HEK293 (cell line): ENCODE measurements around the gene ARHGDIB.

Source experiments
- CTCF ChIA-PET: fragments of 350-600 bp; formaldehyde crosslinking; extraction: SDS; loops from one replicate; lab custom pipeline; 2021; ENCODE audit warnings: antibody characterized with exemption; lab: Yijun Ruan, JAX
- POLR2A ChIA-PET: fragments of 300-600 bp; formaldehyde crosslinking; extraction: SDS; loops from one replicate; lab custom pipeline; 2020; ENCODE audit warnings: antibody characterized with exemption, inconsistent platforms; lab: Yijun Ruan, JAX
- H3K27ac ChIP-seq: fragments of 200-500 bp; sonication (Bioruptor generic); 2 replicates; pipeline ENCODE4 v1.5.1; 2014; ENCODE audit warnings: low read depth, low read length, control low read depth, inconsistent platforms; ENCODE audit errors: extremely low read depth
- H3K36me3 ChIP-seq, 2 experiments: fragments of 200-500 bp in 1 of 2; sonication (Bioruptor generic) in 1 of 2; 1 replicate in 1 of 2; 2 replicates in 1 of 2; pipeline ENCODE4 v1.5.1; 2014 to 2017; ENCODE audit warnings: inconsistent platforms in 2 of 2, low read length in 2 of 2; ENCODE audit not compliant: control insufficient read depth in 2 of 2, insufficient read depth in 1 of 2
- H3K4me1 ChIP-seq: fragments of 200-500 bp; sonication (Bioruptor generic); 2 replicates; pipeline ENCODE4 v1.5.1; 2014; ENCODE audit warnings: mild to moderate bottlenecking, low read length, inconsistent platforms; ENCODE audit not compliant: control insufficient read depth, insufficient read depth
- H3K4me3 ChIP-seq: 2 replicates; pipeline ENCODE4 v1.5.1; 2011; ENCODE audit warnings: low read depth, mild to moderate bottlenecking, control low read depth, low read length, moderate library complexity
- H3K9me3 ChIP-seq: fragments of 200-500 bp; sonication (Bioruptor generic); 2 replicates; pipeline ENCODE4 v1.5.1; 2014; ENCODE audit warnings: low read depth, low read length, inconsistent platforms; ENCODE audit not compliant: control insufficient read depth, insufficient read depth
- GLI2 ChIP-seq: fragments of 450-650 bp; formaldehyde crosslinking; IDR thresholded peaks from 2 replicates; pipeline ENCODE4; 2017; ENCODE audit warnings: missing biosample characterization, missing genetic modification characterization, low read depth, borderline replicate concordance
- ZBTB21 ChIP-seq: fragments of 450-650 bp; formaldehyde crosslinking; IDR thresholded peaks from 2 replicates; pipeline ENCODE4 v1.5.1; 2017; ENCODE audit warnings: missing biosample characterization, missing genetic modification characterization
- ZFP69B ChIP-seq: fragments of 450-650 bp; formaldehyde crosslinking; IDR thresholded peaks from 2 replicates; pipeline ENCODE4 v1.5.1; 2016; ENCODE audit warnings: missing biosample characterization, missing genetic modification characterization
- ZNF211 ChIP-seq: fragments of 450-650 bp; formaldehyde crosslinking; IDR thresholded peaks from 2 replicates; pipeline ENCODE4 v1.5.1; 2016; ENCODE audit warnings: low read depth, missing biosample characterization, missing genetic modification characterization
- ZNF292 ChIP-seq: fragments of 450-650 bp; formaldehyde crosslinking; IDR thresholded peaks from 2 replicates; pipeline ENCODE4 v1.5.1; 2016; ENCODE audit warnings: low read depth, missing biosample characterization, missing genetic modification characterization, borderline replicate concordance
- ZNF558 ChIP-seq: fragments of 450-650 bp; formaldehyde crosslinking; IDR thresholded peaks from 2 replicates; pipeline ENCODE4 v1.5.1; 2016; ENCODE audit warnings: missing biosample characterization, missing genetic modification characterization
- ZNF621 ChIP-seq: fragments of 450-650 bp; formaldehyde crosslinking; IDR thresholded peaks from 2 replicates; pipeline ENCODE4 v1.5.1; 2017; ENCODE audit warnings: missing biosample characterization, missing genetic modification characterization
- ZNF654 ChIP-seq: fragments of 450-650 bp; formaldehyde crosslinking; IDR thresholded peaks from 2 replicates; pipeline ENCODE4 v1.5.1; 2016; ENCODE audit warnings: low read depth, missing biosample characterization, missing genetic modification characterization
- ZNF747 ChIP-seq: fragments of 450-650 bp; formaldehyde crosslinking; IDR thresholded peaks from 2 replicates; pipeline ENCODE4 v1.5.1; 2016; ENCODE audit warnings: missing biosample characterization, missing genetic modification characterization
- ZXDB ChIP-seq: fragments of 450-650 bp; formaldehyde crosslinking; IDR thresholded peaks from 2 replicates; pipeline ENCODE4 v1.5.1; 2016; ENCODE audit warnings: missing biosample characterization, missing genetic modification characterization
- TF ChIP-seq, protein P1 (sequence below): IDR thresholded peaks from 2 replicates; pipeline ENCODE4 v1.6.1; 2011; ENCODE audit warnings: mild to moderate bottlenecking, low read depth, low read length, borderline replicate concordance
- TF ChIP-seq, protein P2 (sequence below): fragments of 450-650 bp; formaldehyde crosslinking; IDR thresholded peaks from 2 replicates; pipeline ENCODE4 v1.5.1; 2016; ENCODE audit warnings: missing biosample characterization, missing genetic modification characterization, borderline replicate concordance
- TF ChIP-seq, protein P3 (sequence below): fragments of 450-650 bp; formaldehyde crosslinking; IDR thresholded peaks from 2 replicates; pipeline ENCODE4 v1.5.1; 2016; ENCODE audit warnings: missing biosample characterization, missing genetic modification characterization
- TF ChIP-seq, protein P4 (sequence below): fragments of 450-650 bp; formaldehyde crosslinking; optimal IDR thresholded peaks from 2 replicates; pipeline ENCODE3; 2016; ENCODE audit warnings: missing biosample characterization, mild to moderate bottlenecking, missing genetic modification characterization
- TF ChIP-seq, protein P5 (sequence below): fragments of 450-650 bp; formaldehyde crosslinking; IDR thresholded peaks from 2 replicates; pipeline ENCODE4 v1.5.1; 2016; ENCODE audit warnings: missing biosample characterization, missing genetic modification characterization

The ARHGDIB gene

DNA sequence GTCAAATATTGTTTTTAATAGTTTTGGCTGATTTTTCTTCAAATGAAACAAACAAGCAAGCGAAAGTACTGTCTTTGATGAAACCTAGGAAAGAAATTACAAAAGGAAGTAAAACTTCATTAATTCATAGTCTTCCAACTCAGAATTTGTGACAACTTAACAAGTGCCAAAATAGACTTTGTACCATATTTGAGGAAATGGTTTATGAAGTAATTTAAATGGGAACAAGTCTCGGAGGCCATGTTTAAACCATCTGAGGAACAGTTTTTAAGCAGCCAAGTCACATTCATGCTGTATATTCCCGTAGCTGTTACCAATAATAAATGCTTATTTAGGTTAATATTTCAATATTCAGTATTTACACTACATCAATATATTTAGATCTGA, 745 bp upstream of the ARHGDIB start:
- Histone ChIP-seq H3K9me3 (no peaks in the 10 kb centered on the region), H3K27ac (no peak overlapping the region), H3K4me3 (no peak overlapping the region)
- ChIA-PET POLR2A (no interaction called here), CTCF (no interaction called here)
- TF ChIP-seq ZBTB21 (tag by site-specific recombination) (no peak), ZFP69B (no peak), ZNF292 (tag by site-specific recombination) (no peak), ZXDB (tag by site-specific recombination) (no peak), ZNF558 (tag by site-specific recombination) (no peak), ZNF747 (no peak), ZNF211 (tag by site-specific recombination) (no peak), GLI2 (no peak), ZNF621 (tag by site-specific recombination) (no peak), ZNF654 (tag by site-specific recombination) (no peak)
- TF ChIP-seq, protein P1, sequence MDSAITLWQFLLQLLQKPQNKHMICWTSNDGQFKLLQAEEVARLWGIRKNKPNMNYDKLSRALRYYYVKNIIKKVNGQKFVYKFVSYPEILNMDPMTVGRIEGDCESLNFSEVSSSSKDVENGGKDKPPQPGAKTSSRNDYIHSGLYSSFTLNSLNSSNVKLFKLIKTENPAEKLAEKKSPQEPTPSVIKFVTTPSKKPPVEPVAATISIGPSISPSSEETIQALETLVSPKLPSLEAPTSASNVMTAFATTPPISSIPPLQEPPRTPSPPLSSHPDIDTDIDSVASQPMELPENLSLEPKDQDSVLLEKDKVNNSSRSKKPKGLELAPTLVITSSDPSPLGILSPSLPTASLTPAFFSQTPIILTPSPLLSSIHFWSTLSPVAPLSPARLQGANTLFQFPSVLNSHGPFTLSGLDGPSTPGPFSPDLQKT: no peak
- TF ChIP-seq, protein P2, sequence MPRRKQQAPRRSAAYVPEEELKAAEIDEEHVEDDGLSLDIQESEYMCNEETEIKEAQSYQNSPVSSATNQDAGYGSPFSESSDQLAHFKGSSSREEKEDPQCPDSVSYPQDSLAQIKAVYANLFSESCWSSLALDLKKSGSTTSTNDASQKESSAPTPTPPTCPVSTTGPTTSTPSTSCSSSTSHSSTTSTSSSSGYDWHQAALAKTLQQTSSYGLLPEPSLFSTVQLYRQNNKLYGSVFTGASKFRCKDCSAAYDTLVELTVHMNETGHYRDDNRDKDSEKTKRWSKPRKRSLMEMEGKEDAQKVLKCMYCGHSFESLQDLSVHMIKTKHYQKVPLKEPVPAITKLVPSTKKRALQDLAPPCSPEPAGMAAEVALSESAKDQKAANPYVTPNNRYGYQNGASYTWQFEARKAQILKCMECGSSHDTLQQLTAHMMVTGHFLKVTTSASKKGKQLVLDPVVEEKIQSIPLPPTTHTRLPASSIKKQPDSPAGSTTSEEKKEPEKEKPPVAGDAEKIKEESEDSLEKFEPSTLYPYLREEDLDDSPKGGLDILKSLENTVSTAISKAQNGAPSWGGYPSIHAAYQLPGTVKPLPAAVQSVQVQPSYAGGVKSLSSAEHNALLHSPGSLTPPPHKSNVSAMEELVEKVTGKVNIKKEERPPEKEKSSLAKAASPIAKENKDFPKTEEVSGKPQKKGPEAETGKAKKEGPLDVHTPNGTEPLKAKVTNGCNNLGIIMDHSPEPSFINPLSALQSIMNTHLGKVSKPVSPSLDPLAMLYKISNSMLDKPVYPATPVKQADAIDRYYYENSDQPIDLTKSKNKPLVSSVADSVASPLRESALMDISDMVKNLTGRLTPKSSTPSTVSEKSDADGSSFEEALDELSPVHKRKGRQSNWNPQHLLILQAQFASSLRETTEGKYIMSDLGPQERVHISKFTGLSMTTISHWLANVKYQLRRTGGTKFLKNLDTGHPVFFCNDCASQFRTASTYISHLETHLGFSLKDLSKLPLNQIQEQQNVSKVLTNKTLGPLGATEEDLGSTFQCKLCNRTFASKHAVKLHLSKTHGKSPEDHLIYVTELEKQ (tag by site-specific recombination): no peak
- TF ChIP-seq, protein P3, sequence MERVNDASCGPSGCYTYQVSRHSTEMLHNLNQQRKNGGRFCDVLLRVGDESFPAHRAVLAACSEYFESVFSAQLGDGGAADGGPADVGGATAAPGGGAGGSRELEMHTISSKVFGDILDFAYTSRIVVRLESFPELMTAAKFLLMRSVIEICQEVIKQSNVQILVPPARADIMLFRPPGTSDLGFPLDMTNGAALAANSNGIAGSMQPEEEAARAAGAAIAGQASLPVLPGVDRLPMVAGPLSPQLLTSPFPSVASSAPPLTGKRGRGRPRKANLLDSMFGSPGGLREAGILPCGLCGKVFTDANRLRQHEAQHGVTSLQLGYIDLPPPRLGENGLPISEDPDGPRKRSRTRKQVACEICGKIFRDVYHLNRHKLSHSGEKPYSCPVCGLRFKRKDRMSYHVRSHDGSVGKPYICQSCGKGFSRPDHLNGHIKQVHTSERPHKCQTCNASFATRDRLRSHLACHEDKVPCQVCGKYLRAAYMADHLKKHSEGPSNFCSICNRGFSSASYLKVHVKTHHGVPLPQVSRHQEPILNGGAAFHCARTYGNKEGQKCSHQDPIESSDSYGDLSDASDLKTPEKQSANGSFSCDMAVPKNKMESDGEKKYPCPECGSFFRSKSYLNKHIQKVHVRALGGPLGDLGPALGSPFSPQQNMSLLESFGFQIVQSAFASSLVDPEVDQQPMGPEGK: no peak
- TF ChIP-seq, protein P4, sequence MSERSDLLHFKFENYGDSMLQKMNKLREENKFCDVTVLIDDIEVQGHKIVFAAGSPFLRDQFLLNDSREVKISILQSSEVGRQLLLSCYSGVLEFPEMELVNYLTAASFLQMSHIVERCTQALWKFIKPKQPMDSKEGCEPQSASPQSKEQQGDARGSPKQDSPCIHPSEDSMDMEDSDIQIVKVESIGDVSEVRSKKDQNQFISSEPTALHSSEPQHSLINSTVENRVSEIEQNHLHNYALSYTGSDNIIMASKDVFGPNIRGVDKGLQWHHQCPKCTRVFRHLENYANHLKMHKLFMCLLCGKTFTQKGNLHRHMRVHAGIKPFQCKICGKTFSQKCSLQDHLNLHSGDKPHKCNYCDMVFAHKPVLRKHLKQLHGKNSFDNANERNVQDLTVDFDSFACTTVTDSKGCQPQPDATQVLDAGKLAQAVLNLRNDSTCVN: no peak
- TF ChIP-seq, protein P5, sequence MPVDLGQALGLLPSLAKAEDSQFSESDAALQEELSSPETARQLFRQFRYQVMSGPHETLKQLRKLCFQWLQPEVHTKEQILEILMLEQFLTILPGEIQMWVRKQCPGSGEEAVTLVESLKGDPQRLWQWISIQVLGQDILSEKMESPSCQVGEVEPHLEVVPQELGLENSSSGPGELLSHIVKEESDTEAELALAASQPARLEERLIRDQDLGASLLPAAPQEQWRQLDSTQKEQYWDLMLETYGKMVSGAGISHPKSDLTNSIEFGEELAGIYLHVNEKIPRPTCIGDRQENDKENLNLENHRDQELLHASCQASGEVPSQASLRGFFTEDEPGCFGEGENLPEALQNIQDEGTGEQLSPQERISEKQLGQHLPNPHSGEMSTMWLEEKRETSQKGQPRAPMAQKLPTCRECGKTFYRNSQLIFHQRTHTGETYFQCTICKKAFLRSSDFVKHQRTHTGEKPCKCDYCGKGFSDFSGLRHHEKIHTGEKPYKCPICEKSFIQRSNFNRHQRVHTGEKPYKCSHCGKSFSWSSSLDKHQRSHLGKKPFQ: no peak
- TF ChIP-seq, all 188 proteins: peak for 0
- H3K36me3 ChIP-seq: no peaks in the 10 kb centered on the region
- H3K4me1 ChIP-seq: no peaks in the 10 kb centered on the region
